Measurements from ENCODE around the gene TWSG1.

- TF ChIP-seq CTCF (IDR thresholded peaks at IDR 0.05 in 8 of 11, conservative IDR thresholded peaks at IDR 0.05 in 3 of 11) (no peak), POLR2A (IDR thresholded peaks at IDR 0.05) (no peak), POLR2AphosphoS5 (IDR thresholded peaks at IDR 0.05) (no peak)
Measured at GRCh38 chr18:9418047-9418690, 83.6 kb downstream of the TWSG1 start.
